HG02852 (cell line): Measurements from ENCODE around the gene VEPH1.

ENCODE experiments used
- ATAC-seq: cut with Tn5 transposase; IDR thresholded peaks from one replicate; pipeline ENCODE4 v1.9.1; 2021; ENCODE audit warnings: mild to moderate bottlenecking, moderate library complexity; ENCODE audit not compliant: unreplicated experiment

The VEPH1 gene

GRCh38 chr3:157526036-157526435, 22.8 kb upstream of the VEPH1 start:
- no peak for ATAC-seq

DNA sequence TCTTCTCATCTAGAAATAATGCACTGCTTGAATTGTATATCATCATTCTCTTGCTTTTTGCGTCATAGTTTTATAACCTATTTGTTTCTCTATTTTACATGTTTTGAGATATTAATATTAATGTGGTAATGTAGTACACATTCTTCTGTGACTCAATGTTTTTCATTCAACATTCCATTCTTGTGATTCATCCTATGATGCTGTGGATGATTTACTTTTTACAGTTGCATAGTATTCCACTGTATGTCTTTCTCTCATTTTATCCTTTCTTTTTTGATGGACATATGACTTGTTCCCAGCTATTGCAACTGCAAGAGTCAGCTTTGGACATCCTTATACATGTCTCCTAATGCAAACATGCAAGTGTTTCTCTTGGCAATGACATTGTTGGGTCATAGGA, 20.6 kb upstream of the VEPH1 start:
- ATAC-seq, result no peak

- ATAC-seq, result no peak
These were observed 19.4 kb upstream of the VEPH1 start for GRCh38 chr3:157522648-157523047.

DNA sequence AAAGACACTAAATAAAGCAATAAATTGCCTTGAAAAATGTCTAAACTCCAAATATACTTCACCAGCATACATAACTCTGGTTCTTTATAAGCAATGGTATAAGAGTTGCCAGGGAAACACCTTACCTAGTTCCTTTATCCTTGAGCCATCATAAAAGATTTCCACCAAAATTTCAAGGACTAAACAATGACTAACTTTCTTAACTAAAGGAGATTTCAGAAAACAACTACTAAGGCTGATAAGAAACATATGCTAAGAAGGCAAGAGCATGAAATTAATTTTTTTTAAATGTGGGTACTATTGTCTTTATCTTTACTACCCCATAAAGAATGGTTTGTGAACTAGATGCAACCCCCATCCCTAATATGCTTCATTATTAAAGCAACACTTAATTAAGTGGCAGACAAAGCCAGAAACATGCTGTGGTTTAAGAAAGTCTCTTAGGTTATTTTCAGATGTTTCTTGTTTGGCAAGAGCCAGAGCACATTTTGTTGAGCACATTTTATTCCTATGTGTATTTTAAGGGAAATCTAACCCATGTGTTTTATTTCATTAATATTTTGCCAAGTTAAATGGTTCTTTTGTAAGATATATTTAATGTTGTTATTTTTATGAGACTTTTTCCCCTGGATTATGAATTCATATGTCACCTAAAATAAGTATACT, 17.4 kb upstream of the VEPH1 start:
- ATAC-seq, result no peak

DNA sequence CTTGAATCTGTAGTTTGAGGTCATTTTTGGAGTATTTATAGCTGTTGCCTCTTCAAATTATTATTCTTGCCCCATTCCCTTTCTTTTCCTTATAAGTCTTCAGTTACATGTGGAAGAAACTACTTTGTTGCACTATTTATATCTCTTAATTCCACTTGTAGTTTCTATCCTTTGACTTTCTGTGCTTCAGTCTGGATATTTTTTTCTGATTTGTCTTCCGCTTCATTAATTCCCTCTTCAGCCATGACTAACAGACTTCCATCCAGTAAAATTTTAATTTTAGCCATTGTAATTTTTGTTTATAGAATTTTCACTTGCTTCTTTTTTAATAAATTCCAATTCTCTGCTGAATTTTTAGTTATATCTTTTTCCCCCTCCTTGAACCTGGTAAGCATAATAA, 15.7 kb upstream of the VEPH1 start:
- ATAC-seq, result no peak

GRCh38 chr3:157516928-157517327, 13.7 kb upstream of the VEPH1 start:
- no peak for ATAC-seq

DNA sequence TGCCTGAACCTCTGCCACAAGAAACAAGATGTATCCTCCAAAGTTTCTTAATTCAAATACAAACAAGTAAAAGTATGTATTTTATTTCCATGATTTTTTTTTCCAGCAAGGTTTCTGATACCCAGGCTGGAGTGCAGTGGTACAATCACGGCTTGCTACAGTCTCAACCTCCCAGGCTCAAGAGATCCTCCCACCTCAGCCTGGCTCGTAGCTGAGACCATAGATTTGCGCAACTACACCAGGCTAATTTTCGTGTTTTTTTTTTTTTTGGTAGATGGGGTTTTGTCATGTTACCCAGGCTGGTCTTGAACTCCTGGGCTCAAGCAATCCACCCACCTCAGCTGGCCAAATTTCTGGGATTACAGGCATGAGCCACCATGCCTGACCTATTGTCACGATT, 12.2 kb upstream of the VEPH1 start:
- no peak for ATAC-seq

GRCh38 chr3:157514371-157514895, 11.2 kb upstream of the VEPH1 start:
- ATAC-seq, result no peak

GRCh38 chr3:157513585-157513984, 10.4 kb upstream of the VEPH1 start:
- no peak for ATAC-seq

- no peak for ATAC-seq
These were observed 9.3 kb upstream of the VEPH1 start for GRCh38 chr3:157512534-157512933.

- no peak for ATAC-seq
These were observed 5.2 kb upstream of the VEPH1 start for GRCh38 chr3:157508461-157508860.

GRCh38 chr3:157501863-157502262, 1.4 kb downstream of the VEPH1 start:
- ATAC-seq, result no peak

DNA sequence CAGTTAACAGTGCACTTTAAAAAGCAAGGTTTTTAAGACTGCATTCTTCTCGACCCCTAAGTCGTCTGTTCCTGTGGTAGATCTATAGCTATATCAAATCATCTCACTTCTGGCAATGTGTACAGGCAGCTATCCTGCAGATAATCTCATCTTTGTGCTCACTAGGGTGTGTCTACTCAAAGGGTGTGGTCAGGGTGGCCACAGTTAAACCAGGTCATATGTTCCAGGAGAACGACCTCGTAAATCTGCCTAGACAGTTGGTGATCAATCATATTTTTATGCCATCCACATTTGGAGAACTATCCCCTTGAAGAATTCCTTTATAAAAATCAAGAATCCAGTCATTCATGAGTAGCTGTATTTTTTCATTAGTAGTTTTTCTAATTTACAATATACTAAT, 3.0 kb downstream of the VEPH1 start:
- ATAC-seq, result no peak

- ATAC-seq, result no peak
These were observed 3.8 kb downstream of the VEPH1 start for GRCh38 chr3:157499342-157499963.

- ATAC-seq, result no peak
These were observed 4.8 kb downstream of the VEPH1 start for GRCh38 chr3:157498371-157498770.

DNA sequence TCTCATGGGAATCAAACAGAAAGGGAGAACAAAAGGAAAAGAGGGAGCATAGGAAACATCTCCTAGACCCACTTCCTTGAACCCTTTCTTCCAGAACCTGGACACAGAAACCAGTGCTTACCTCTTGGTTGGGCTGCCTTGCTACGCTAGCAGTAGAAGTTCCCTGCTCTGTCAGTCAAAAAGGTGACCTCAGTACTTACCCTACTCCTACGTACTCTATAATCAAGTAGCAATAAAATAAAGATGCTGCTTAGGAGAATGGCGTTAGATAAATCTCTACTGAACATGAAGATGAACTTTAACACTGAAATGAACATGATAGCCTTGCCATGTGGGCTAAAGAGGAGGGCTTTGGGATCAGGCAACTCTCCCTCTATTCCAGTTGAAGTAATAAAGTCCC, 7.4 kb downstream of the VEPH1 start:
- no peak for ATAC-seq

DNA sequence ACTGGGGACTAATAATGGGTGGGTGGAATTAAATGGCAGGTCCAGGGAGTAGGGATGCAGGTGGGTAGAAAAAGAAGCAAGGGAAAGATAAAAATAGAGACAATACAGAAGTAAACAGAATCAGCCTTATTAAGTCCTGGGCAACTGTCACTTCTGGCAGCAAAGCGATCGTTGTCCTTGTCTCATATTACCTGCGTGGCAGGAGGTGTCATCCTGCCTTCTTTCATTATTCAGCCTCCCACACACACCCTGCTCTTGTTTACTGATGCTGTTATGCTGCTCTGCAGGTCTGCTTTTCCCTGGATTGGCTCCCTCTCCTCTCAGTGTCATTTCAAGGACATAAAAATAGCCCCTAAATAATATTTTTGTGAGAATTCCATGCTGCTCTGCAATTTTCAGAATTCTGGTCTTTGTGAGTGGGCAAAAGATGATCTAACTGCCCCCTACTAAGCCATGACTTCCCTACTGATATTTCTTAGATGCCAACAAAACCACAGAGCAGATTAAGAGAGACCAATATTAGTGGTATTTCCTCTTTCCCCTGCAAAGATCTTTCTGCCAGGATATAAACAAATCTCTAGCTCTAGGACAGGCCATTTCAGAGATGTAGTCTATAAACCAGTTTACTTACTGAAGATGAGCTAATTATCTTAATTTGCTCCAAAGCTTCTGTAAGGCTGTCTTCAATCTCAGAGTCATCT, 8.5 kb downstream of the VEPH1 start:
- ATAC-seq, result no peak

- ATAC-seq, result no peak
These were observed 9.3 kb downstream of the VEPH1 start for GRCh38 chr3:157493627-157494550.

- no peak for ATAC-seq
These were observed 12.1 kb downstream of the VEPH1 start for GRCh38 chr3:157491136-157491535.

- no peak for ATAC-seq
These were observed 15.1 kb downstream of the VEPH1 start for GRCh38 chr3:157488144-157488543.

DNA sequence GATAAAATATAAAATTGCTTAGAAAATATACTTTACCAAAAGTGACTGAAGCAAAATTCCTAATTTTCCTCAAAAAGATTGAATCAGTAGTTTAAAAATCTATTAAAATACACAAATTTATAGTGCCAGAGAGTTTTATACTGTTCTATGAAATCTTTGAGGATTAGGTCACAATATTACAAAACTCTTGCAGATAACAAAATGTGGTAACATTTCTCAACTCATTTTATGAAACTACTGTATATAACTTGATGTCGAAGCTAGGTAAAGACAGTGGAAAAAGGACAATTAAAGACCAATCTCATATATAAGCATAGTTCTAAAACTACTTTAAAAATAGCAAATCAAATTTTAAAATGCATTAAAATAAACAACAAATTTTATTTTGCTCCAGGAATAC, 15.9 kb downstream of the VEPH1 start:
- ATAC-seq, result no peak
